Stomach (tissue), 4 donors: ENCODE data around the gene TBC1D9B.

Experiments used
- EP300 ChIP-seq: sonication (generic); formaldehyde crosslinking; IDR thresholded peaks from one replicate; pipeline ENCODE4 v1.6.1; 2017; ENCODE audit warnings: antibody characterized with exemption
- POLR2A ChIP-seq, 4 donors: fragments of 450-650 bp; IDR thresholded peaks; one replicate each; pipeline ENCODE4 v1.6.1; 2016; ENCODE audit warnings: antibody characterized with exemption in 4 of 4, control low read depth in 2 of 4, mild to moderate bottlenecking in 1 of 4, moderate library complexity in 1 of 4
- POLR2AphosphoS5 ChIP-seq, 3 donors: sonication (generic); formaldehyde crosslinking; IDR thresholded peaks; one replicate each; pipeline ENCODE4 v1.6.1; 2016; ENCODE audit warnings: antibody characterized with exemption in 3 of 3
- TF ChIP-seq, protein P1 (sequence below), 7 experiments: fragments of 450-650 bp in 4 of 7; fragments of 200-600 bp in 3 of 7; sonication (generic) in 3 of 7; IDR thresholded peaks; one replicate each; pipeline ENCODE4 v1.5.1; 2016 to 2019; ENCODE audit warnings: antibody characterized with exemption in 7 of 7, control low read depth in 2 of 7, mild to moderate bottlenecking in 1 of 7

DNA sequence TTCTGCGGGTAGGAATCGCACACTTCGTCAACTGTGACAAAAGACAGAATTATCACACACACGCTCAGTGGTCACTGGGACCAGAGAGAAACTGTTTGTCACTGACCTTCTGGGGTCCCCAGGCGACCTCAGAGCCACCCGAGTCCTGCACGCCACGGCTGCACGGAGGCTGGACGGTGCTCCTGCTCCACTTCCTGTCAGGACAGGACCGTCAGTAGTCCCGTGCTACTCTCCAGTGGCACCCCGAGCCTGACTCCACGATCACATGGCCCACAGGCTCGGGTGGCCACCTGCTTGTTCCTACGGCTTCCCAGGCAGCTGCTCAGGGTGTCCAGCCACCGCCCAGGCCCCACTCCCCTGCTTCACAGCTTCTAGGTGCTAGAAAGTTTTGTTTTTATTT lies 66.9 kb downstream of the TBC1D9B start:
- TF ChIP-seq, protein P1, sequence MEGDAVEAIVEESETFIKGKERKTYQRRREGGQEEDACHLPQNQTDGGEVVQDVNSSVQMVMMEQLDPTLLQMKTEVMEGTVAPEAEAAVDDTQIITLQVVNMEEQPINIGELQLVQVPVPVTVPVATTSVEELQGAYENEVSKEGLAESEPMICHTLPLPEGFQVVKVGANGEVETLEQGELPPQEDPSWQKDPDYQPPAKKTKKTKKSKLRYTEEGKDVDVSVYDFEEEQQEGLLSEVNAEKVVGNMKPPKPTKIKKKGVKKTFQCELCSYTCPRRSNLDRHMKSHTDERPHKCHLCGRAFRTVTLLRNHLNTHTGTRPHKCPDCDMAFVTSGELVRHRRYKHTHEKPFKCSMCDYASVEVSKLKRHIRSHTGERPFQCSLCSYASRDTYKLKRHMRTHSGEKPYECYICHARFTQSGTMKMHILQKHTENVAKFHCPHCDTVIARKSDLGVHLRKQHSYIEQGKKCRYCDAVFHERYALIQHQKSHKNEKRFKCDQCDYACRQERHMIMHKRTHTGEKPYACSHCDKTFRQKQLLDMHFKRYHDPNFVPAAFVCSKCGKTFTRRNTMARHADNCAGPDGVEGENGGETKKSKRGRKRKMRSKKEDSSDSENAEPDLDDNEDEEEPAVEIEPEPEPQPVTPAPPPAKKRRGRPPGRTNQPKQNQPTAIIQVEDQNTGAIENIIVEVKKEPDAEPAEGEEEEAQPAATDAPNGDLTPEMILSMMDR (IDR thresholded peaks at IDR 0.05), result no peak
- TF ChIP-seq POLR2AphosphoS5 (IDR thresholded peaks at IDR 0.05), result no peak
- TF ChIP-seq POLR2A (IDR thresholded peaks at IDR 0.05), result no peak
- no peak for TF ChIP-seq EP300
